HCT116 (cell line): ENCODE measurements around the gene SLC25A36. TPM values are rescaled to one million over a fixed set of nuclear protein-coding genes. Genes with fewer than 3 reads are reported as not detected.

Source experiments
- ATAC-seq: fragments of 200-7000 bp; cut with Tn5 transposase; 2 replicates; pipeline ENCODE4 v1.9.1; 2020; ENCODE audit warnings: mild to moderate bottlenecking, moderate library complexity
- BruUV-seq: library from RNA; stranded (reverse); fragments of 400-500 nt; replicated peaks from 2 replicates; lab custom pipeline; 2021; lab: Mats Ljungman, UMichigan
- CTCF ChIA-PET: fragments of 300-600 bp; sonication (Branson Sonifier 250); formaldehyde crosslinking; loops from one replicate; lab custom pipeline; 2021; ENCODE audit warnings: antibody characterized with exemption; lab: Charles Lee
- POLR2A ChIA-PET: fragments of 300-600, 350-600 bp; sonication (Branson Sonifier 250); formaldehyde crosslinking; loops from one replicate; lab custom pipeline; 2021; ENCODE audit warnings: antibody characterized with exemption; lab: Charles Lee
- RAD21 ChIA-PET, 2 experiments: fragments of 300-600 bp; sonication (Branson Sonifier 250); formaldehyde crosslinking; loops; one replicate each; lab custom pipeline; 2023; ENCODE audit warnings: low total read pairs in 2 of 2; ENCODE audit not compliant: uncharacterized antibody in 2 of 2, unreplicated experiment in 2 of 2, low non-redundant PET in 1 of 2; lab: Charles Lee
- DNase-seq: peaks from one replicate; pipeline ENCODE4 v3.0.0-alpha.2; 2010; ENCODE audit warnings: low read depth, low spot score
- H2AFZ ChIP-seq: fragments of 200-600 bp; shearing (Covaris generic), sonication (generic); 2 replicates; pipeline ENCODE4 v1.6.1; 2017; ENCODE audit warnings: low read depth, mixed run types, mixed read lengths, antibody characterized with exemption, low read length; ENCODE audit not compliant: poor library complexity, severe bottlenecking
- H3K27ac ChIP-seq: 2 replicates; pipeline ENCODE4 v1.5.1; 2012; ENCODE audit warnings: low read depth, low read length
- H3K27me3 ChIP-seq: fragments of 200-600 bp; sonication (generic); 2 replicates; pipeline ENCODE4 v1.6.1; 2016; ENCODE audit warnings: mixed run types, low read length, mixed read lengths; ENCODE audit not compliant: insufficient read depth
- H3K36me3 ChIP-seq, 2 experiments: fragments of 200-500 bp in 1 of 2; fragments of 200-600 bp in 1 of 2; sonication (Bioruptor generic) in 1 of 2; sonication (generic) in 1 of 2; 2 replicates each; pipeline versions ENCODE4 v1.5.1 to v1.6.1; 2014 to 2016; ENCODE audit warnings: low read length in 2 of 2, inconsistent platforms in 1 of 2, mixed read lengths in 1 of 2, mixed run types in 1 of 2; ENCODE audit not compliant: insufficient read depth in 2 of 2, control insufficient read depth in 1 of 2
- H3K4me1 ChIP-seq, 2 experiments: fragments of 200-600 bp in 1 of 2; sonication (generic) in 1 of 2; 2 replicates each; pipeline versions ENCODE4 v1.5.1 to v1.6.1; 2012 to 2017; ENCODE audit warnings: low read length in 2 of 2, inconsistent platforms in 1 of 2, mild to moderate bottlenecking in 1 of 2, mixed read lengths in 1 of 2, mixed run types in 1 of 2, moderate library complexity in 1 of 2; ENCODE audit not compliant: insufficient read depth in 2 of 2, control insufficient read depth in 1 of 2
- H3K4me2 ChIP-seq: fragments of 200-600 bp; sonication (generic); 2 replicates; pipeline ENCODE4 v1.6.1; 2017; ENCODE audit warnings: mixed run types, low read length, mixed read lengths
- H3K4me3 ChIP-seq, 2 experiments: fragments of 200-600 bp in 1 of 2; sonication (generic) in 1 of 2; replicated peaks in 1 of 2; 2 replicates each; pipeline ENCODE4 v1.5.1; 2011 to 2016; ENCODE audit warnings: low read length in 2 of 2, control low read depth in 1 of 2, low read depth in 1 of 2, mild to moderate bottlenecking in 1 of 2, mixed read lengths in 1 of 2, mixed run types in 1 of 2
- H3K79me2 ChIP-seq: fragments of 200-600 bp; sonication (generic); 2 replicates; pipeline ENCODE4 v1.6.1; 2017; ENCODE audit warnings: mild to moderate bottlenecking, mixed run types, low read length, moderate library complexity, mixed read lengths; ENCODE audit not compliant: insufficient read depth
- H3K9ac ChIP-seq: fragments of 200-600 bp; sonication (generic); 2 replicates; pipeline ENCODE4 v1.6.1; 2016; ENCODE audit warnings: low read length, mixed read lengths
- H3K9me2 ChIP-seq: fragments of 200-600 bp; sonication (generic), shearing (Covaris generic); 2 replicates; pipeline ENCODE4 v1.6.1; 2017; ENCODE audit warnings: mixed run types, mild to moderate bottlenecking, moderate library complexity; ENCODE audit not compliant: insufficient read depth
- H3K9me3 ChIP-seq, 2 experiments: fragments of 200-500 bp in 1 of 2; fragments of 200-600 bp in 1 of 2; sonication (Bioruptor generic) in 1 of 2; sonication (generic) in 1 of 2; 2 replicates each; pipeline ENCODE4 v1.6.1; 2014 to 2017; ENCODE audit warnings: low read length in 2 of 2, mixed read lengths in 2 of 2, inconsistent platforms in 1 of 2, low read depth in 1 of 2, mild to moderate bottlenecking in 1 of 2, mixed run types in 1 of 2, moderate library complexity in 1 of 2; ENCODE audit not compliant: control insufficient read depth in 1 of 2, insufficient read depth in 1 of 2
- H4K20me1 ChIP-seq: fragments of 200-600 bp; sonication (generic), shearing (Covaris generic); 2 replicates; pipeline ENCODE4 v1.6.1; 2017; ENCODE audit warnings: mixed run types, mild to moderate bottlenecking, moderate library complexity; ENCODE audit not compliant: insufficient read depth
- CBX3 ChIP-seq: IDR thresholded peaks from 2 replicates; pipeline ENCODE4 v1.6.1; 2012; ENCODE audit warnings: low read depth
- CEBPB ChIP-seq: IDR thresholded peaks from 2 replicates; pipeline ENCODE4 v1.6.1; 2012; ENCODE audit warnings: low read depth
- EGR1 ChIP-seq: IDR thresholded peaks from 2 replicates; pipeline ENCODE4 v1.6.1; 2012; ENCODE audit warnings: low read depth
- FOSL1 ChIP-seq: IDR thresholded peaks from 2 replicates; pipeline ENCODE4 v1.6.1; 2012; ENCODE audit warnings: low read depth
- JUND ChIP-seq: IDR thresholded peaks from 2 replicates; pipeline ENCODE4 v1.6.1; 2012
- POLR2A ChIP-seq: IDR thresholded peaks from 2 replicates; pipeline ENCODE4 v1.7.0; 2011; ENCODE audit warnings: borderline replicate concordance; ENCODE audit not compliant: insufficient read depth, insufficient read length; ENCODE audit errors: extremely low read depth
- POLR2AphosphoS5 ChIP-seq: IDR thresholded peaks from 2 replicates; pipeline ENCODE4 v1.6.1; 2011; ENCODE audit warnings: mild to moderate bottlenecking, low read depth, low read length, moderate library complexity
- RAD21 ChIP-seq: IDR thresholded peaks from 2 replicates; pipeline ENCODE4 v1.6.1; 2012; ENCODE audit warnings: low read depth, mild to moderate bottlenecking
- SP1 ChIP-seq: IDR thresholded peaks from 2 replicates; pipeline ENCODE4 v1.6.1; 2012; ENCODE audit warnings: low read depth
- SRF ChIP-seq: IDR thresholded peaks from 2 replicates; pipeline ENCODE4 v1.6.1; 2012; ENCODE audit warnings: low read depth
- ZNF274 ChIP-seq: fragments of 200-500 bp; sonication (Bioruptor generic); IDR thresholded peaks from 2 replicates; pipeline ENCODE4 v1.6.1; 2014; ENCODE audit warnings: mild to moderate bottlenecking, low read depth, low read length, inconsistent platforms
- intact Hi-C: fragments of 100-400 bp; cut with micrococcal nuclease; formaldehyde crosslinking; loops from 2 replicates; pipeline ENCODE4 v1.10.0; 2022
- total RNA-seq: library from RNA; stranded (reverse); gene quantifications from one replicate; pipeline ENCODE4 v1.2.1, GENCODE V29; 2021; ENCODE audit not compliant: unreplicated experiment
- TF ChIP-seq, protein P1 (sequence below), 3 experiments: fragments of 200-600 bp in 1 of 3; sonication (generic) in 1 of 3; IDR thresholded peaks in 2 of 3; conservative IDR thresholded peaks in 1 of 3; 2 replicates each; pipeline ENCODE4 v1.5.1; 2012 to 2017; ENCODE audit warnings: low read depth in 2 of 3, low read length in 2 of 3, antibody characterized with exemption in 1 of 3, borderline replicate concordance in 1 of 3, control low read depth in 1 of 3, mild to moderate bottlenecking in 1 of 3, mixed read lengths in 1 of 3, mixed run types in 1 of 3, moderate library complexity in 1 of 3; ENCODE audit not compliant: insufficient read depth in 1 of 3
- TF ChIP-seq, protein P2 (sequence below): IDR thresholded peaks from 2 replicates; pipeline ENCODE4 v1.6.1; 2012; ENCODE audit warnings: low read depth
- TF ChIP-seq, protein P3 (sequence below): IDR thresholded peaks from 2 replicates; pipeline ENCODE4 v1.6.1; 2011; ENCODE audit warnings: mild to moderate bottlenecking, low read length, moderate library complexity; ENCODE audit not compliant: insufficient replicate concordance; ENCODE audit errors: extremely low read depth

The SLC25A36 gene
- total RNA-seq, 1 experiment from 2014 or later = 81.2 TPM

DNA sequence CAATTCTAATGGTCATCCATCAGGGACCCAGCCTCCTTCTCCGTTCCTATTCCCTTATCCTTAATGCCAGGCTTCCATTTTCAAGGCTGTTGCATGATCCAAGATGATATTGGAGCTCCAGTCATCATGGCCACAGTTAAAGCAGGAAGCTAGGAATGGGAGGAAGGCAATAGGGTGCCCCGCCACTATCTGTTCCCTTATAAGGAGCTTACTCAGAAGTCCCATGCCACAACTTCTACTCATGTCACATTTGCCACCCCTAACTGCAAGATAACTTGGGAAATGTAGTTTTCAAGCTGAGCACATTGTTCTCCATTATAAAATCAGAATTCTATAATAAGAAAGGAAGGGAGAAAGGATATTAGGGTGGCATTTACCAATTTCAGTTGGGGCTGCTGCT is 70.9 kb downstream of the SLC25A36 start:
- no peak overlapping the region for H2AFZ ChIP-seq
- RAD21 ChIA-PET = no interaction called here

DNA sequence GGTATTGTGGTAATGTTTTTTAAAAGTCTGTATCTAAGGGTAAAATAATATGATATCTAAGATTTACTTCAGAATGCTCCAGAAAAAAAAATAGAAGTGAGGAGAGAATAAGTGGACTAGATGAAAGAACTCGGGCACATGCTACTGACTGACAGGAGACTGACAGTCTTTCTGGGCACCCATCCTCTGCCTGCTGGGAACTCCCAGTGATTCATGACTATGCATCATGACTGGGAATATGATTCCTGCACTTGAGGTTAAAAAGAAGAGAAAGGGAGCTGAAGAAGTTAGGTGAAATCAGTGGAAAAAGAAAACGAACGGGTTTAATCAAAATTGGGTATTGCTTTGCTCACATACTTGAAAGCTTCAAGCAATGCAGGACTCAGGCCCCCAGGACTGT is 73.8 kb downstream of the SLC25A36 start:
- intact Hi-C loops = no loop called here
- H3K9me3 ChIP-seq = no peaks in the 10 kb centered on the region
- no peak for ATAC-seq
- H3K27me3 ChIP-seq = no peaks in the 10 kb centered on the region
- H3K9ac ChIP-seq = no peak overlapping the region
- CTCF ChIA-PET = no interaction called here
- H3K36me3 ChIP-seq = no peaks in the 10 kb centered on the region
- peaks cover 0 to 7% of the 10 kb centered on the region in 2 experiments; a peak in 1 of 4 replicates for H3K4me1 ChIP-seq
- no peaks in the 10 kb centered on the region for H3K79me2 ChIP-seq
- H2AFZ ChIP-seq = no peak overlapping the region
- TF ChIP-seq, protein P1, sequence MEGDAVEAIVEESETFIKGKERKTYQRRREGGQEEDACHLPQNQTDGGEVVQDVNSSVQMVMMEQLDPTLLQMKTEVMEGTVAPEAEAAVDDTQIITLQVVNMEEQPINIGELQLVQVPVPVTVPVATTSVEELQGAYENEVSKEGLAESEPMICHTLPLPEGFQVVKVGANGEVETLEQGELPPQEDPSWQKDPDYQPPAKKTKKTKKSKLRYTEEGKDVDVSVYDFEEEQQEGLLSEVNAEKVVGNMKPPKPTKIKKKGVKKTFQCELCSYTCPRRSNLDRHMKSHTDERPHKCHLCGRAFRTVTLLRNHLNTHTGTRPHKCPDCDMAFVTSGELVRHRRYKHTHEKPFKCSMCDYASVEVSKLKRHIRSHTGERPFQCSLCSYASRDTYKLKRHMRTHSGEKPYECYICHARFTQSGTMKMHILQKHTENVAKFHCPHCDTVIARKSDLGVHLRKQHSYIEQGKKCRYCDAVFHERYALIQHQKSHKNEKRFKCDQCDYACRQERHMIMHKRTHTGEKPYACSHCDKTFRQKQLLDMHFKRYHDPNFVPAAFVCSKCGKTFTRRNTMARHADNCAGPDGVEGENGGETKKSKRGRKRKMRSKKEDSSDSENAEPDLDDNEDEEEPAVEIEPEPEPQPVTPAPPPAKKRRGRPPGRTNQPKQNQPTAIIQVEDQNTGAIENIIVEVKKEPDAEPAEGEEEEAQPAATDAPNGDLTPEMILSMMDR (IDR thresholded peaks at IDR 0.05 in 2 of 3, conservative IDR thresholded peaks at IDR 0.05 in 1 of 3; ENCODE audit: borderline replicate concordance in 1 of 3, insufficient read depth in 1 of 3, low read depth in 2 of 3, low read length in 2 of 3) = no peak
- TF ChIP-seq ZNF274 = no peak
- no peak for TF ChIP-seq SP1
- no peak for TF ChIP-seq JUND
- no peak for TF ChIP-seq RAD21
- TF ChIP-seq, protein P2, sequence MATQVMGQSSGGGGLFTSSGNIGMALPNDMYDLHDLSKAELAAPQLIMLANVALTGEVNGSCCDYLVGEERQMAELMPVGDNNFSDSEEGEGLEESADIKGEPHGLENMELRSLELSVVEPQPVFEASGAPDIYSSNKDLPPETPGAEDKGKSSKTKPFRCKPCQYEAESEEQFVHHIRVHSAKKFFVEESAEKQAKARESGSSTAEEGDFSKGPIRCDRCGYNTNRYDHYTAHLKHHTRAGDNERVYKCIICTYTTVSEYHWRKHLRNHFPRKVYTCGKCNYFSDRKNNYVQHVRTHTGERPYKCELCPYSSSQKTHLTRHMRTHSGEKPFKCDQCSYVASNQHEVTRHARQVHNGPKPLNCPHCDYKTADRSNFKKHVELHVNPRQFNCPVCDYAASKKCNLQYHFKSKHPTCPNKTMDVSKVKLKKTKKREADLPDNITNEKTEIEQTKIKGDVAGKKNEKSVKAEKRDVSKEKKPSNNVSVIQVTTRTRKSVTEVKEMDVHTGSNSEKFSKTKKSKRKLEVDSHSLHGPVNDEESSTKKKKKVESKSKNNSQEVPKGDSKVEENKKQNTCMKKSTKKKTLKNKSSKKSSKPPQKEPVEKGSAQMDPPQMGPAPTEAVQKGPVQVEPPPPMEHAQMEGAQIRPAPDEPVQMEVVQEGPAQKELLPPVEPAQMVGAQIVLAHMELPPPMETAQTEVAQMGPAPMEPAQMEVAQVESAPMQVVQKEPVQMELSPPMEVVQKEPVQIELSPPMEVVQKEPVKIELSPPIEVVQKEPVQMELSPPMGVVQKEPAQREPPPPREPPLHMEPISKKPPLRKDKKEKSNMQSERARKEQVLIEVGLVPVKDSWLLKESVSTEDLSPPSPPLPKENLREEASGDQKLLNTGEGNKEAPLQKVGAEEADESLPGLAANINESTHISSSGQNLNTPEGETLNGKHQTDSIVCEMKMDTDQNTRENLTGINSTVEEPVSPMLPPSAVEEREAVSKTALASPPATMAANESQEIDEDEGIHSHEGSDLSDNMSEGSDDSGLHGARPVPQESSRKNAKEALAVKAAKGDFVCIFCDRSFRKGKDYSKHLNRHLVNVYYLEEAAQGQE = no peak
- TF ChIP-seq CBX3 = no peak
- no peak for TF ChIP-seq POLR2A
- TF ChIP-seq FOSL1 = no peak
- no peak for TF ChIP-seq CEBPB
- no peak for TF ChIP-seq EGR1
- no peak for DNase-seq
- H3K27ac ChIP-seq = no peak overlapping the region
- no peak overlapping the region for H3K4me2 ChIP-seq
- no TSS peak for BruUV-seq
- no peaks in the 10 kb centered on the region for H4K20me1 ChIP-seq
- no peaks in the 10 kb centered on the region for H3K9me2 ChIP-seq
- H3K4me3 ChIP-seq = no peak overlapping the region
- RAD21 ChIA-PET = no interaction called here
- POLR2A ChIA-PET = no interaction called here

More for the DNA sequence above, 70.9 kb downstream of the SLC25A36 start:
- ATAC-seq = no peak
- TF ChIP-seq, protein P3, sequence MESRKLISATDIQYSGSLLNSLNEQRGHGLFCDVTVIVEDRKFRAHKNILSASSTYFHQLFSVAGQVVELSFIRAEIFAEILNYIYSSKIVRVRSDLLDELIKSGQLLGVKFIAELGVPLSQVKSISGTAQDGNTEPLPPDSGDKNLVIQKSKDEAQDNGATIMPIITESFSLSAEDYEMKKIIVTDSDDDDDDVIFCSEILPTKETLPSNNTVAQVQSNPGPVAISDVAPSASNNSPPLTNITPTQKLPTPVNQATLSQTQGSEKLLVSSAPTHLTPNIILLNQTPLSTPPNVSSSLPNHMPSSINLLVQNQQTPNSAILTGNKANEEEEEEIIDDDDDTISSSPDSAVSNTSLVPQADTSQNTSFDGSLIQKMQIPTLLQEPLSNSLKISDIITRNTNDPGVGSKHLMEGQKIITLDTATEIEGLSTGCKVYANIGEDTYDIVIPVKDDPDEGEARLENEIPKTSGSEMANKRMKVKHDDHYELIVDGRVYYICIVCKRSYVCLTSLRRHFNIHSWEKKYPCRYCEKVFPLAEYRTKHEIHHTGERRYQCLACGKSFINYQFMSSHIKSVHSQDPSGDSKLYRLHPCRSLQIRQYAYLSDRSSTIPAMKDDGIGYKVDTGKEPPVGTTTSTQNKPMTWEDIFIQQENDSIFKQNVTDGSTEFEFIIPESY = no peak
- 0 out of 2 replicates have a peak, but pooled peaks have one; percentile 29 for TF ChIP-seq SRF
- no peak for TF ChIP-seq POLR2AphosphoS5
- TF ChIP-seq RAD21 = no peak
- TF ChIP-seq, all 23 proteins: peak for 1
- no peaks in the 10 kb centered on the region for H4K20me1 ChIP-seq
- H3K9me3 ChIP-seq = no peaks in the 10 kb centered on the region
- POLR2A ChIA-PET = no interaction called here
- no peaks in the 10 kb centered on the region for H3K27me3 ChIP-seq
- no peak overlapping the region for H3K9ac ChIP-seq
- no peaks in the 10 kb centered on the region for H3K36me3 ChIP-seq
- DNase-seq = no peak
- no peak overlapping the region for H3K4me2 ChIP-seq
- CTCF ChIA-PET = interaction anchor here (1.4 to 1.7 kb wide), 2 partner anchors 91 to 94 kb away, joined by 4 to 6 read pairs; no protein-coding TSS in a partner anchor
- intact Hi-C loops = loop anchor here (5.0 kb wide), 1 partner anchor 265 kb away; no protein-coding TSS in a partner anchor
- H3K9me2 ChIP-seq = no peaks in the 10 kb centered on the region
- no peaks in the 10 kb centered on the region for H3K79me2 ChIP-seq
- no peak overlapping the region for H3K27ac ChIP-seq
- peaks cover 0 to 7% of the 10 kb centered on the region in 2 experiments; a peak in 1 of 4 replicates for H3K4me1 ChIP-seq
- BruUV-seq = no TSS peak
- no peak overlapping the region for H3K4me3 ChIP-seq
